Stimulated activated CD4-positive, alpha-beta T cell treated with anti-CD3 and anti-CD28 coated beads, Interleukin-1b, Interleukin-23, amount 100 ng/mL, for 48 hours (primary cell): ENCODE data around the gene ZNF546.
"Not testable (repeated sequence)": the region's sequence is repeated elsewhere in the genome, so short reads cannot be mapped to it uniquely, and the experiment has no call there.

Source experiments
- DNase-seq: peaks from one replicate; pipeline ENCODE4 v3.0.0-alpha.2; 2020

The ZNF546 gene

DNA sequence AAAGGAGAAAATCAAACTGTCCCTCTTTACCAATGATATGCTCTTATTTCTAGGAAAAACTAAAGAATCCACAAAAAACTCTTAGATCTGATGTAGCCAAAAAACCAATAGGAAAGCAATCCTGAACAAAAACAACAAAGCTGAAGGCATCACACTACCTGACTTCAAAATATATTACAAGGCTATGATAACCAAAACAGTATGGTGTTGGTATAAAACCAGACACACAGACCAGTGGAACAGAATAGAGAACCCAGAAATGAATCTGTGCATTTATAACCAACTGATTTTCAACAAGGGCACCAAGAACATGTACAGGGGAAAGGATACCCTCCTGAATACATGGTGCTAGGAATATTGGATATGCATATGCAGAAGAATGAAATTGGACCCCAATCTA is 9.7 kb upstream of the ZNF546 start:
- no peak for DNase-seq

DNA sequence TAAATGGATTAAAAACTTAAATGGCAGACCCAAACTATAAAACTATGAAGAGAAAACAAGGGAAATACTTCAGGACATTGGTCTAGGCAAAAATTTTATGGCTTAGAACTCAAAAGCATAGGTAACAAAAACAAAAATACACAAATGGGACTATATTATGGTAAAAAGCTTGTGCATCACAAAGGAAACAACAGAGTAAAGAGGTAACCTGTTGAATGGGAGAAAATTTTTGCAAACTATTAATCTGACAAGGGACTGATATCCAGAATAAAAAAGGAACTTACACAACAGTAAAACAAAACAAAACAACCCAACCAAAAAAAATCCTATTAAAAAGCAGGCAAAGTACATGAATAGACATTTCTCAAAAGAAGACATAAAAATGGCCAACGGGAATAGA is 9.3 kb upstream of the ZNF546 start:
- DNase-seq = no peak

DNA sequence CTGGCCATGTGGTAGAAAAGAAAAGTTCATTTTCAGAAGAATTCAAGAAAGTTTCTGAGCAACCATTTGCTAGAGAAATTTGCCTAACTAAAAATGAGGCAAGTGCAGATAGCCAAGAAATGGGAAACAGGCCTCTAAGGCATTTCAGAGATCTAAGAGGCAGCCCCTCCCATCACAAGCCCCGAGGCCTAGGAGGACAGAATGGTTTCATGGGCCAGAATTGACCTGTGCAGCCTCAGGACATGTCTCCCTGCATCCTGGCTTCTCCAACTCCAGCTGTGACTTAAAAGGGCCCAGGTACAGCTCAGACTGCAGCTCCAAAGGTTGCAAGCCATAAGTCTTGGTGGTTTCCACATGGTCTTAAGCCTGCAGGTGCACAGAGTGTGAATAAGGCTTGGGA is 3.3 kb upstream of the ZNF546 start:
- no peak for DNase-seq

GRCh38 chr19:39994361-39994760 is 2.5 kb upstream of the ZNF546 start:
- no peak for DNase-seq

- DNase-seq = no peak
These were observed 1.1 kb upstream of the ZNF546 start for GRCh38 chr19:39995794-39996193.

- peak; percentile 60 for DNase-seq
These were observed 546 bp upstream of the ZNF546 start for GRCh38 chr19:39996218-39996810.

- DNase-seq = peak; percentile 70
These were observed 867 bp downstream of the ZNF546 start for GRCh38 chr19:39997638-39998216.

GRCh38 chr19:39998501-39998900 is 1.6 kb downstream of the ZNF546 start:
- DNase-seq = no peak

- DNase-seq = no peak
These were observed 8.9 kb downstream of the ZNF546 start for GRCh38 chr19:40005691-40006272.

- DNase-seq = no peak
These were observed 9.4 kb downstream of the ZNF546 start for GRCh38 chr19:40006273-40006691.

DNA sequence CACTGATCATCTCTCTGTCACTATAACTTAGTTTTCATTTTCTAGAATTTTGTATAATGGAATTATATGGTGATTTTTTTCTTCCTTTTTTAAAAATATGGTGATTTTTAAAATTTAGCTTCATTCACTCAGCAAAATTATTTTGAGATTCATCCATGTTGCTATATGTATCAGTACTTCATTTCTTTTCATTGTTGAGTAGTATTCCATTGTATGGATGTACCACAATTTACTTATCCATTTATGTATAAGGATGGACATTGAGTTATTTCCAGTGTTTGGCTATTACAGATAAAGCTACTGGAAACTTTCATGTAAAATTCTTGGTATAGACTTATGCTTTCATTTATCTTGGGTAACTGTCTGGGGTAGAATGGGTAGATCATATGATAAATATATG is 12.8 kb downstream of the ZNF546 start:
- no peak for DNase-seq

DNA sequence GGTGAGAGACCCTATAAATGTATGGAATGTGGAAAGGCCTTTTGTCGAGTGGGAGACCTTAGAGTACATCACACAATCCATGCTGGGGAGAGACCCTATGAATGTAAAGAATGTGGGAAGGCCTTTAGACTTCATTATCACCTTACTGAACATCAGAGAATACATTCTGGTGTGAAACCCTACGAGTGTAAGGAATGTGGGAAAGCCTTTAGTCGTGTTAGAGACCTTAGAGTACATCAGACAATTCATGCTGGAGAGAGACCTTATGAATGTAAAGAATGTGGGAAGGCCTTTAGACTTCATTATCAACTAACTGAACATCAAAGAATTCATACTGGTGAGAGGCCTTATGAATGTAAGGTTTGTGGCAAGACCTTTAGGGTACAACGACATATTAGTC is 17.1 kb downstream of the ZNF546 start:
- no peak for DNase-seq

DNA sequence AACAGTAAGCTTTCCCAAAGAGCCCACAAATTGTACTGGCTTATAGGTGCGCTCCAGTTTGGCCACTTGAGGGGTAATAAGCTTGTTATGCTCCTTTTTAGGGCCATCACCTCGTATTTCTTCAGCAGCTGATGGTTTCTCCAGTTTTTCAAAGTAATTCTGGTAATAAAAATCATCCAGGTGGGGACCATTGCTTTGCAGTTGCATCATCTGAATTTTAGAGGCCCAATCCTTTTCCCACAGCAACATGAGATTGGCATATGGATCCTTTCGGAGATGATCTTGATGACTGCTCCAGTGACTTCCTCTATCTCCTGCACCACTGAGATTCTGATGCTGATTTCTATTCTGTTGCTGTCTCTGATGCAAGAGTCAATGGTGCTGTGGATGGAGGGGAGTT is 27.1 kb downstream of the ZNF546 start:
- no peak for DNase-seq

- no peak for DNase-seq
These were observed 29.2 kb downstream of the ZNF546 start for GRCh38 chr19:40025938-40026596.

DNA sequence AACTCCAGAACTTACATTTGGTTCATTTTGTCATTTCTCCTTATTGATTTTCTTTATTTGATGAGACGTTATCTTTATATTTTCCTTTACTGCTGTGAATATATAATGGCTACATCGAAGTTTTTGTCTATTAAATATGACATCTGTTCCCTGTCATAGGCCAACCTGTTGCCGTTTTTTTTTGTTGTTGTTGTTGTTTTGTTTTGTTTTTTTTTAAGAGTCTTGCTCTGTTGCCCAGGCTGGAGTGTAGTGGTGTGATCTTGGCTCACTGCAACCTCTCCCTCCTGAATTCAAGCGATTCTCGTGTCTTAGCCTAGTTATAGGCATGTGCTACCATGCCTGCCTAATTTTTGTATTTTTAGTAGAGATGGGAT is 29.7 kb downstream of the ZNF546 start:
- no peak for DNase-seq

DNA sequence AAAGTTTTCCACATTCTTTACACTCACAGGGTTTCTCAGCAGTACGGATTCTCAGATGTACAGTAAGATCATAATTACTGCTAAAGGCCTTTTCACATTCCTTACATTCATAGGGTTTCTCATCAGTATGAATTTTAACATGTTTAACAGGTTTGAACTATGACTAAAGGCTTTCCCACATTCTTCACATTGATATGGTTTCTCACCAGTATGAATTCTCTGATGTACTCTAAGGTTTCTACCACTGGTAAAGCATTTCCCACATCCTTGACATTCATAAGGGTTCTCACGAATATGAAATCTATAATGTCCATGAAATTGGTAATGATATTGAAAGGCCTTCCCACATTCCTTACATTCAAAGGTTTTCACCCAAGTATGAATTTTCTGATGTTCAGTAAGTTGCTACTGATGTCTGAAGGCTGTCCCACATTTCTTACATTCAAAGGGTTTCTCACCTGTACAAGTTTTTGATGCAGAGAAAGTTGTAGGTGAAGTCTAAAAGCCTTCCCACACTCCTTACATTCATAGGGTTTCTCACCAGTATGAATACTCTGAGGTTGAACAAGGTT is 37.2 kb downstream of the ZNF546 start:
- DNase-seq = no peak

- DNase-seq = no peak
These were observed 39.1 kb downstream of the ZNF546 start for GRCh38 chr19:40035996-40036395.

DNA sequence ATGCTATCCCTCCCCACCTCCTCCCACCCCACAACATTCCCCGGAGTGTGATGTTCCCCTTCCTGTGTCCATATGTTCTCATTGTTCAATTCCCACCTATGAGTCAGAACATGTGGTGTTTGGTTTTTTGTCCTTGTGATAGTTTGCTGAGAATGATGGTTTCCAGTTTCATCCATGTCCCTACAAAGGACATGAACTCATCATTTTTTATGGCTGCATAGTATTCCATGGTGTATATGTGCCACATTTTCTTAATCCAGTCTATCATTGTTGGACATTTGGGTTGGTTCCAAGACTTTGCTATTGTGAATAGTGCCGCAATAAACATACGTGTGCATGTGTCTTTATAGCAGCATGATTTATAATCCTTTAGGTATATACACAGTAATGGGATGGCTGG is 41.2 kb downstream of the ZNF546 start:
- not testable (repeated sequence) for DNase-seq

GRCh38 chr19:40041718-40042117 is 44.9 kb downstream of the ZNF546 start:
- DNase-seq = not testable (repeated sequence)

GRCh38 chr19:40053491-40053890 is 56.6 kb downstream of the ZNF546 start:
- DNase-seq = no peak

DNA sequence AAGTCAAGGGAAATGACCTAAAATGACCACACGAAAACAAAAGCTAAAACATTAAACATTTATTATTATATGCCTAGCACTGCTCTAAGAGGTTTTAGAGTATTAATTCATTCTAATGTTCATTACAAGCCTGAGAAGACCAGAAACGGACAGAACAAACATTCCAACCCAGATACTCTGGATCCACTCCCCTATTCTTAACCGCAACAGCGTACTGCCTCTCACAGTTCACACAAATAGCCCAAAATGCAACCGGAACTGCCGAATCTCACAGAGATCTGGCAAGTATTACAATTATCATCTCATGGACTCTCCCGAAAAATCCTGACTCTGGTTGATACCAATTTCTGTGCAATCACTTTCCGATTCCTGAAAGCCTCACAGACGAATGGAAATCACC is 57.8 kb downstream of the ZNF546 start:
- no peak for DNase-seq

GRCh38 chr19:40055049-40055448 is 58.2 kb downstream of the ZNF546 start:
- DNase-seq = no peak

DNA sequence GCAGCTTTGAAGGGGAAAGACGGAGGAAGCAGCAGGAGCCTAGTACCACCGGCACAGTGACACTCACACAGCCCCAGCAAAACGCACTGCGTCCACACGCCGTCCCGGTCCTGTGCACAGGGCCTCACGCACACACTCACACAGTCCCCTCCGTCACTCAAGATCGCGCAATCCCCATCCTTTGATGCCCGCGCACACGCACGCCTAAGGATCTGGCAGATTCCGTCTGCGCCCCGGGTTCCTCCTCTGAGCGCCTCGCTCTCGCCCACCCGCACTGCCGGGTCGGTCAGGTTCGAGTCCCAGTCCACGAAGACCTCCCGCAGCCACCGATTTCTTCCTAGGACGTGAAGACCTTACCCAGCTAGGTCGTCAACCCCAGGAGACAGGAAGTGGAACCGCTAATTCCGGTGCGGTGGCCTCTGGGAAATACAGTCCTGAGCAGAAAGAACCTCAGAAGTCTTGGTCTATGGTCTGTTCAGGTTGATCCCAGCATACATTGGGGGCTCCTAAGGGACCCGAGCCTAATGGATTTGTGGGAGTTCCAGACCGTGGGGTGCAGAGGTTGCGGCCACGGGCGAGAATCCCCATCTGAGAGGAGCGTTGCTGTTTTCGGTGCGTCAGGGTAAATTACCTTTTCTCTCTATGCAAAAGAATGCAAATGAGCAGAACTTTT is 59.1 kb downstream of the ZNF546 start, which contains the start of gene ZNF780B:
Gene ZNF780B, minus strand, starts transcription at position 400 of the 673 bp plus-strand sequence. CDS start 5,899 bp downstream, outside the sequence.
- peak; percentile 68 for DNase-seq
